MM.1S (cell line): ENCODE data around the gene APOC1.
"Not testable (repeated sequence)": the region's sequence is repeated elsewhere in the genome, so short reads cannot be mapped to it uniquely, and the experiment has no call there.

Experiments
- DNase-seq: peaks from one replicate; pipeline ENCODE4 v3.0.0-alpha.2; 2015
- H2AFZ ChIP-seq: fragments of 300-600 bp; sonication (generic); 2 replicates; pipeline ENCODE4 v1.6.0; 2016; ENCODE audit warnings: antibody characterized with exemption, low read length
- H3F3A ChIP-seq: fragments of 300-600 bp; sonication (generic); 2 replicates; pipeline ENCODE4 v1.6.1; 2016; ENCODE audit warnings: mild to moderate bottlenecking, antibody characterized with exemption, low read length, moderate library complexity, mixed read lengths; ENCODE audit not compliant: insufficient read depth
- H3K27ac ChIP-seq: fragments of 300-600 bp; sonication (generic); 2 replicates; pipeline ENCODE4 v1.5.1; 2016; ENCODE audit warnings: mild to moderate bottlenecking, low read length
- H3K27me3 ChIP-seq: fragments of 300-600 bp; sonication (generic); replicated peaks from 2 replicates; pipeline ENCODE4 v1.6.0; 2016; ENCODE audit warnings: low read length; ENCODE audit not compliant: insufficient read depth
- H3K36me3 ChIP-seq: fragments of 300-600 bp; sonication (generic); replicated peaks from 2 replicates; pipeline ENCODE4 v1.6.1; 2016; ENCODE audit warnings: mild to moderate bottlenecking, low read length, mixed read lengths; ENCODE audit not compliant: insufficient read depth
- H3K4me1 ChIP-seq: fragments of 300-600 bp; sonication (generic); 2 replicates; pipeline ENCODE4 v1.6.1; 2016; ENCODE audit warnings: low read length, mixed read lengths
- H3K4me2 ChIP-seq: fragments of 300-600 bp; sonication (generic); 2 replicates; pipeline ENCODE4 v1.6.0; 2016; ENCODE audit warnings: low read depth, low read length
- H3K4me3 ChIP-seq: fragments of 300-600 bp; sonication (generic); 2 replicates; pipeline ENCODE4 v1.5.1; 2016; ENCODE audit warnings: low read length, mixed read lengths
- H3K79me2 ChIP-seq: fragments of 300-600 bp; sonication (generic); 2 replicates; pipeline ENCODE4 v1.6.1; 2016; ENCODE audit warnings: mixed run types, low read length, mixed read lengths
- H3K9ac ChIP-seq: fragments of 300-600 bp; sonication (generic); 2 replicates; pipeline ENCODE4 v1.6.1; 2016; ENCODE audit warnings: low read length, mixed read lengths
- H3K9me2 ChIP-seq: fragments of 300-600 bp; sonication (generic); replicated peaks from 2 replicates; pipeline ENCODE4 v1.6.1; 2016; ENCODE audit warnings: mild to moderate bottlenecking, low read length, mixed read lengths; ENCODE audit not compliant: insufficient read depth
- H3K9me3 ChIP-seq: fragments of 300-600 bp; sonication (generic); replicated peaks from 2 replicates; pipeline ENCODE4 v1.6.1; 2016; ENCODE audit warnings: mild to moderate bottlenecking, low read length, mixed read lengths; ENCODE audit not compliant: insufficient read depth
- H4K20me1 ChIP-seq: fragments of 300-600 bp; sonication (generic); 2 replicates; pipeline ENCODE4 v1.6.1; 2016; ENCODE audit warnings: mild to moderate bottlenecking, low read length, moderate library complexity, mixed read lengths; ENCODE audit not compliant: insufficient read depth
- EZH2 ChIP-seq: fragments of 300-600 bp; sonication (generic); optimal IDR thresholded peaks from 2 replicates; pipeline ENCODE3; 2017; ENCODE audit warnings: low read depth, mild to moderate bottlenecking, antibody characterized with exemption, low read length, mixed read lengths
- EZH2phosphoT487 ChIP-seq: fragments of 300-600 bp; sonication (generic); IDR thresholded peaks from 2 replicates; pipeline ENCODE4 v1.6.1; 2018; ENCODE audit warnings: antibody characterized with exemption, low read length
- TF ChIP-seq, protein P1 (sequence below): fragments of 300-600 bp; sonication (generic); IDR thresholded peaks from 2 replicates; pipeline ENCODE4 v1.5.1; 2016; ENCODE audit warnings: antibody characterized with exemption, low read length, mixed read lengths

The APOC1 gene

DNA sequence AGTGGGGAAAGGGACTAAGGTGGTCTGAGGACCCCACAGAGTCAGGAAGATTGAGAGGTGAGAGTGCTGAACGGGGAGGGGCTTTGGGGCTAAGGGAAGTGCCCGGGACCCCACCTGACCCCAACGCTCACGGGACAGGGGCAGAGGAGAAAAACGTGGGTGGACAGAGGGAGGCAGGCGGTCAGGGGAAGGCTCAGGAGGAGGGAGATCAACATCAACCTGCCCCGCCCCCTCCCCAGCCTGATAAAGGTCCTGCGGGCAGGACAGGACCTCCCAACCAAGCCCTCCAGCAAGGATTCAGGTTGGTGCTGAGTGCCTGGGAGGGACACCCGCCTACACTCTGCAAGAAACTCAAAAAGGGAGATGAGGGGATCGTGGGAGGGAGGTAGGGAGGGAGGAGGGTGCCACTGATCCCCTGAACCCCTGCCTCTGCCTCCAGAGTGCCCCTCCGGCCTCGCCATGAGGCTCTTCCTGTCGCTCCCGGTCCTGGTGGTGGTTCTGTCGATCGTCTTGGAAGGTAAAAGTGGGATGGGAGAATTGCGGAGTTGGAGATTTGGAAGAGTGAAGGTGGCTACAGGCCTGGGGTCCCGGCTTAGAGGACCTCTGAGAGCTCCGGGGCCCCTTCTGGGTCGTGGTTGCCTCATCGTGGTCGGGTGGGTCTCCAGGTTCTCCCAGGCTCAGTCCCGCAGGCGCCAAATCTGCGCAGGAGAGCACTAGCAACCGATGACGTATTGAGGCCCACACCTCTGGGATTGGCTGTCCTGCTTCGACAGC, at the start of gene APOC1:
TSS of gene APOC1 (plus strand) at position 176 of the 774 bp plus-strand sequence. CDS start at position 460, 284 bp downstream.
- Histone ChIP-seq H3K9ac (peak within 1 kb of the TSS; percentile 45; the same call in 1 of the 2 replicates), H3K4me3 (peak within 1 kb of the TSS; percentile 44), H3K4me2 (peak within 1 kb of the TSS; percentile 94), H2AFZ (peak within 1 kb of the TSS; percentile 85), H3K27me3 (peaks cover 37% of the 10 kb centered on the region)
- H3K27ac ChIP-seq, H4K20me1 ChIP-seq, H3K79me2 ChIP-seq, H3F3A ChIP-seq, H3K9me3 ChIP-seq, H3K9me2 ChIP-seq, H3K4me1 ChIP-seq, H3K36me3 ChIP-seq: not testable (repeated sequence)
- DNase-seq: peak; percentile 80

DNA sequence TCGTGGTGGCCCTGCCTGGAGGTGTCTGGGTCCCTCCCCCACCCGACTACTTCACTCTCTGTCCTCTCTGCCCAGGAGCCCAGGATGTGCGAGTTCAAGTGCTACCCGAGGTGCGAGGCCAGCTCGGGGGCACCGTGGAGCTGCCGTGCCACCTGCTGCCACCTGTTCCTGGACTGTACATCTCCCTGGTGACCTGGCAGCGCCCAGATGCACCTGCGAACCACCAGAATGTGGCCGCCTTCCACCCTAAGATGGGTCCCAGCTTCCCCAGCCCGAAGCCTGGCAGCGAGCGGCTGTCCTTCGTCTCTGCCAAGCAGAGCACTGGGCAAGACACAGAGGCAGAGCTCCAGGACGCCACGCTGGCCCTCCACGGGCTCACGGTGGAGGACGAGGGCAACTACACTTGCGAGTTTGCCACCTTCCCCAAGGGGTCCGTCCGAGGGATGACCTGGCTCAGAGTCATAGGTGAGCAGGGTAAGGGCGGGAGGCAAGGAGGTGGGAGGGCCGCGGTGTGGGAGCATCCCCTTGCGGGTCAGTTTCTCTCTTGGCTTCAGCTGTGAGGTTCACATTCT, 49.1 kb upstream of the APOC1 start:
- no peaks in the 10 kb centered on the region for H3K36me3 ChIP-seq
- H3K4me1 ChIP-seq: no peaks in the 10 kb centered on the region
- peaks cover 71% of the 10 kb centered on the region for H3K27me3 ChIP-seq
- H2AFZ ChIP-seq: no peak overlapping the region
- no peak overlapping the region for H3K4me2 ChIP-seq
- no peaks in the 10 kb centered on the region for H3K9me3 ChIP-seq
- H3K27ac ChIP-seq: no peak overlapping the region
- no peak overlapping the region for H3K9ac ChIP-seq
- no peaks in the 10 kb centered on the region for H3K9me2 ChIP-seq
- no peaks in the 10 kb centered on the region for H4K20me1 ChIP-seq
- H3K4me3 ChIP-seq: no peak overlapping the region
- no peak for DNase-seq
- TF ChIP-seq, protein P1, sequence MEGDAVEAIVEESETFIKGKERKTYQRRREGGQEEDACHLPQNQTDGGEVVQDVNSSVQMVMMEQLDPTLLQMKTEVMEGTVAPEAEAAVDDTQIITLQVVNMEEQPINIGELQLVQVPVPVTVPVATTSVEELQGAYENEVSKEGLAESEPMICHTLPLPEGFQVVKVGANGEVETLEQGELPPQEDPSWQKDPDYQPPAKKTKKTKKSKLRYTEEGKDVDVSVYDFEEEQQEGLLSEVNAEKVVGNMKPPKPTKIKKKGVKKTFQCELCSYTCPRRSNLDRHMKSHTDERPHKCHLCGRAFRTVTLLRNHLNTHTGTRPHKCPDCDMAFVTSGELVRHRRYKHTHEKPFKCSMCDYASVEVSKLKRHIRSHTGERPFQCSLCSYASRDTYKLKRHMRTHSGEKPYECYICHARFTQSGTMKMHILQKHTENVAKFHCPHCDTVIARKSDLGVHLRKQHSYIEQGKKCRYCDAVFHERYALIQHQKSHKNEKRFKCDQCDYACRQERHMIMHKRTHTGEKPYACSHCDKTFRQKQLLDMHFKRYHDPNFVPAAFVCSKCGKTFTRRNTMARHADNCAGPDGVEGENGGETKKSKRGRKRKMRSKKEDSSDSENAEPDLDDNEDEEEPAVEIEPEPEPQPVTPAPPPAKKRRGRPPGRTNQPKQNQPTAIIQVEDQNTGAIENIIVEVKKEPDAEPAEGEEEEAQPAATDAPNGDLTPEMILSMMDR: no peak
- TF ChIP-seq EZH2: no peak
- TF ChIP-seq EZH2phosphoT487: no peak
- H3K79me2 ChIP-seq: no peaks in the 10 kb centered on the region
- H3F3A ChIP-seq: no peaks in the 10 kb centered on the region

DNA sequence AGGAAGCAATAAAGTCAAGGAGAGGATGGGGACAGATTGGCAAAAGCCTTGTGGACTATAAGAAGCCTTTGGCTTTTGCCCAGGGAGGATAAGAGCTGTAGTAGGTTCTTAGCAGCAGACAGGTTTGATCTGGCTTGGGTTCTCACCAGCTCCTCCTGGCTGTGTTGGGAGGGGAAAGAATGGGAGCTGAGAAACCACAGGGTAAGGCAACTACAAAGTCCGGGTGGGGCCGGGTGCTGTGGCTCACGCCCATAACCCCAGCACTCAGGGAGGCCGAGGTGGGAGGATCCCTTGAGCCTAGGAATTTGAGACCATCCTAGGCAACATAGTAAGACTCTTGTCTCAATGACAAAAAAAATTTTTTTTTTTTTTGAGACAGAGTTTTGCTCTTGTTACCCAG, 47.7 kb upstream of the APOC1 start:
- no peaks in the 10 kb centered on the region for H3F3A ChIP-seq
- H3K9ac ChIP-seq: no peak overlapping the region
- no peaks in the 10 kb centered on the region for H3K36me3 ChIP-seq
- H3K27me3 ChIP-seq: peaks cover 70% of the 10 kb centered on the region
- H3K79me2 ChIP-seq: no peaks in the 10 kb centered on the region
- no peak for DNase-seq
- no peak overlapping the region for H3K4me2 ChIP-seq
- no peaks in the 10 kb centered on the region for H3K9me3 ChIP-seq
- no peaks in the 10 kb centered on the region for H3K9me2 ChIP-seq
- no peaks in the 10 kb centered on the region for H3K4me1 ChIP-seq
- no peak overlapping the region for H2AFZ ChIP-seq
- TF ChIP-seq EZH2phosphoT487: no peak
- TF ChIP-seq, protein P1: no peak
- TF ChIP-seq EZH2: no peak
- H3K4me3 ChIP-seq: no peak overlapping the region
- H3K27ac ChIP-seq: no peak overlapping the region
- no peaks in the 10 kb centered on the region for H4K20me1 ChIP-seq

DNA sequence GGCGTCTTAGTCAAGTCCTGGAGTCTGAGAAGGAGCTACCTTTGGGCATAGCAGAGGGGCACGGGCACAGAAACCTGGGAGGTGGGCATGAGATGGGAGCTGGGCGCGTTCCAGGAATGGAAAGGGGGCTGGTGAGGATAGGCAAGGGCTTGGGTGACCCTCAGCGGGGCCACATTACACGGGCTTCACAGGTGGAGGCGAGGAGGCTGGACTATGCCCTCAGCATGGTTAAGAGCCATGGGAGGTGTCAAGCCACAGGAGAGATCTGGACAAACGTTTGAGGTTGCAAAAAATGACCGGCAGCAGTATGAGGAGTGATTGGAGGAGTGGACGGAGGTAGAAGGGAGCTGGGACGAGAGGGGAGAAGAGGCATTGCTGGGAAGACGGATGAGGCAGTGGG, 46.8 kb upstream of the APOC1 start:
- TF ChIP-seq EZH2phosphoT487 (no peak), EZH2 (no peak)
- TF ChIP-seq, protein P1: no peak
- Histone ChIP-seq H4K20me1 (no peaks in the 10 kb centered on the region), H3K79me2 (no peaks in the 10 kb centered on the region), H3K4me3 (no peak overlapping the region), H3K9me3 (no peaks in the 10 kb centered on the region), H3K36me3 (no peaks in the 10 kb centered on the region), H3K4me1 (no peaks in the 10 kb centered on the region), H3K27ac (no peak overlapping the region), H3K4me2 (no peak overlapping the region), H3K27me3 (peaks cover 78% of the 10 kb centered on the region), H3K9me2 (no peaks in the 10 kb centered on the region), H2AFZ (no peak overlapping the region), H3K9ac (no peak overlapping the region), H3F3A (no peaks in the 10 kb centered on the region)
- DNase-seq: no peak
